Lung (tissue), 12 donors: ENCODE measurements around the gene PRPF40B. TPM values are rescaled to one million over a fixed set of nuclear protein-coding genes. Genes with fewer than 3 reads are reported as not detected.
A peak's percentile ranks its signal among the peaks of the same experiment; 100 is the strongest.
"Not testable (repeated sequence)": the region's sequence is repeated elsewhere in the genome, so short reads cannot be mapped to it uniquely, and the experiment has no call there.

Experiments used
- ATAC-seq: fragments of 200-7000 bp; cut with Tn5 transposase; one replicate; pipeline ENCODE4 v1.9.1; 2020; ENCODE audit warnings: moderate number of reproducible peaks; ENCODE audit not compliant: insufficient read depth, low FRiP score
- DNase-seq, 3 donors: peaks; one replicate each; pipeline ENCODE4 v3.0.0-alpha.2; 2013 to 2017
- H3K27ac ChIP-seq, 2 donors: one replicate each; pipeline ENCODE4 v1.5.1; 2013; ENCODE audit warnings: mild to moderate bottlenecking in 2 of 2, moderate library complexity in 2 of 2, control low read depth in 1 of 2, inconsistent platforms in 1 of 2, low read depth in 1 of 2, low read length in 1 of 2
- H3K27me3 ChIP-seq, 3 donors: one replicate each; pipeline ENCODE4 v1.5.1; 2013; ENCODE audit warnings: low read length in 2 of 3; ENCODE audit not compliant: control insufficient read depth in 3 of 3, insufficient read depth in 3 of 3
- H3K36me3 ChIP-seq, 4 donors: one replicate each; pipeline ENCODE4 v1.5.1; 2013; ENCODE audit warnings: low read length in 4 of 4, mild to moderate bottlenecking in 1 of 4, moderate library complexity in 1 of 4; ENCODE audit not compliant: control insufficient read depth in 4 of 4, insufficient read depth in 4 of 4
- H3K4me1 ChIP-seq, 5 donors: one replicate each; pipeline ENCODE4 v1.5.1; 2013; ENCODE audit warnings: low read length in 5 of 5, mild to moderate bottlenecking in 2 of 5, moderate library complexity in 1 of 5; ENCODE audit not compliant: control insufficient read depth in 5 of 5, insufficient read depth in 5 of 5
- H3K4me3 ChIP-seq: one replicate; pipeline ENCODE4 v1.5.1; 2013; ENCODE audit warnings: mild to moderate bottlenecking, control low read depth, moderate library complexity
- H3K9ac ChIP-seq, 2 donors: one replicate each; pipeline ENCODE4 v1.5.1; 2013; ENCODE audit warnings: low read length in 2 of 2, control low read depth in 1 of 2; ENCODE audit not compliant: insufficient read depth in 1 of 2
- H3K9me3 ChIP-seq, 4 donors: one replicate each; pipeline ENCODE4 v1.5.1; 2013; ENCODE audit warnings: low read length in 3 of 4, mild to moderate bottlenecking in 1 of 4, moderate library complexity in 1 of 4; ENCODE audit not compliant: control insufficient read depth in 4 of 4, insufficient read depth in 3 of 4
- WGBS, 2 donors: extraction: QIAGEN DNeasy Blood & Tissue Kit; methylation state at CpG; one replicate each; pipeline ENCODE4 v1.1.7; 2013; 5-methylcytosine and 5-hydroxymethylcytosine counted together
- polyA plus RNA-seq, 2 donors: library from polyadenylated mRNA; stranded (reverse); fragments of 200-250 nt; gene quantifications; one replicate each; pipeline ENCODE4 v1.2.1, GENCODE V29; 2013
- total RNA-seq, 2 donors: library from RNA; depleted of rRNA in 1 of 2; stranded (reverse); fragments of >200 nt in 1 of 2; gene quantifications; one replicate each; pipeline ENCODE4 v1.2.1, GENCODE V29; 2014 to 2021
- TF ChIP-seq, protein P1 (sequence below): IDR thresholded peaks from 2 replicates; pipeline ENCODE4 v1.5.1; 2012; ENCODE audit warnings: mild to moderate bottlenecking; ENCODE audit errors: control extremely low read depth, extremely low read depth
- donor health status: control.
- donor health status: control.
- donor health status: Bipolar disorder and iron deficiency.
- donor health status: healthy.
- donor health status: DM: yes; HTN: yes; CAD: no.

The PRPF40B gene
- total and polyA plus RNA-seq, 4 donors, result 10.0 to 20.0 (median 17.1) TPM

- WGBS, 2 donors, result 70 to 88% methylated on average over 2 of the region's 2 CpGs
- H3K9ac ChIP-seq, result no peak overlapping the region
- no peak overlapping the region for H3K4me3 ChIP-seq
- DNase-seq (no peak), ATAC-seq (peak; percentile 41)
- H3K9me3 ChIP-seq, result peaks cover 0 to 2% (median 0%) of the 10 kb centered on the region in 4 donors
- peaks cover 0 to 10% (median 0%) of the 10 kb centered on the region in 5 donors for H3K4me1 ChIP-seq
- peaks cover 0 to under 1% (median 0%) of the 10 kb centered on the region in 4 donors for H3K36me3 ChIP-seq
- TF ChIP-seq, protein P1, sequence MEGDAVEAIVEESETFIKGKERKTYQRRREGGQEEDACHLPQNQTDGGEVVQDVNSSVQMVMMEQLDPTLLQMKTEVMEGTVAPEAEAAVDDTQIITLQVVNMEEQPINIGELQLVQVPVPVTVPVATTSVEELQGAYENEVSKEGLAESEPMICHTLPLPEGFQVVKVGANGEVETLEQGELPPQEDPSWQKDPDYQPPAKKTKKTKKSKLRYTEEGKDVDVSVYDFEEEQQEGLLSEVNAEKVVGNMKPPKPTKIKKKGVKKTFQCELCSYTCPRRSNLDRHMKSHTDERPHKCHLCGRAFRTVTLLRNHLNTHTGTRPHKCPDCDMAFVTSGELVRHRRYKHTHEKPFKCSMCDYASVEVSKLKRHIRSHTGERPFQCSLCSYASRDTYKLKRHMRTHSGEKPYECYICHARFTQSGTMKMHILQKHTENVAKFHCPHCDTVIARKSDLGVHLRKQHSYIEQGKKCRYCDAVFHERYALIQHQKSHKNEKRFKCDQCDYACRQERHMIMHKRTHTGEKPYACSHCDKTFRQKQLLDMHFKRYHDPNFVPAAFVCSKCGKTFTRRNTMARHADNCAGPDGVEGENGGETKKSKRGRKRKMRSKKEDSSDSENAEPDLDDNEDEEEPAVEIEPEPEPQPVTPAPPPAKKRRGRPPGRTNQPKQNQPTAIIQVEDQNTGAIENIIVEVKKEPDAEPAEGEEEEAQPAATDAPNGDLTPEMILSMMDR, result no peak
- no peaks in the 10 kb centered on the region for H3K27me3 ChIP-seq
- H3K27ac ChIP-seq, result peak overlapping the region in 1 of 2 donors; percentile 45
Observed at GRCh38 chr12:49609059-49609874, 14.1 kb upstream of the PRPF40B start.

DNA sequence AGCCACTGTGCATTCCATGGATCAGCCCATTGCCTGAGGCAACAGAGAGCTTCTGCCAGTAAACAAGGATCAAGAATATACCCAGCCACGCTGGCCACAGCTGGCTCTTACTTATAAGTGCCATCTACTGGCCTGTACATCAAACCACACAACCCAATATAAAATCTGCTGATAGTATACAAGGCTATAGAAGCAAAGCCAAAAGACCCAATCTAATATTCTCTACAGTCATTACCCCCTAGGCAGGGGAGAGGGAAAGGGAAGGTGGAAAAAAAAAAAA, 13.5 kb upstream of the PRPF40B start:
- Histone ChIP-seq H3K9me3 (peaks cover 0 to 2% (median 0%) of the 10 kb centered on the region in 4 donors), H3K27ac (peak overlapping the region in 1 of 2 donors; percentile 45), H3K4me3 (no peak overlapping the region), H3K9ac (no peak overlapping the region), H3K27me3 (no peaks in the 10 kb centered on the region), H3K4me1 (peaks cover 0 to 5% (median 0%) of the 10 kb centered on the region in 5 donors), H3K36me3 (no peaks in the 10 kb centered on the region)
- TF ChIP-seq, protein P1, result no peak
- no peak for ATAC-seq
- WGBS, 2 donors, result 67 to 74% methylated on average over 1 of the region's 1 CpG
- no peak for DNase-seq

- not testable (repeated sequence) for H3K9me3 ChIP-seq, H3K36me3 ChIP-seq, DNase-seq, H3K27ac ChIP-seq, H3K4me3 ChIP-seq, H3K27me3 ChIP-seq, H3K9ac ChIP-seq, ATAC-seq, H3K4me1 ChIP-seq
- WGBS, 2 donors, result 98% methylated on average over 4 of the region's 4 CpGs
Observed at GRCh38 chr12:49610785-49611184, 12.6 kb upstream of the PRPF40B start.

DNA sequence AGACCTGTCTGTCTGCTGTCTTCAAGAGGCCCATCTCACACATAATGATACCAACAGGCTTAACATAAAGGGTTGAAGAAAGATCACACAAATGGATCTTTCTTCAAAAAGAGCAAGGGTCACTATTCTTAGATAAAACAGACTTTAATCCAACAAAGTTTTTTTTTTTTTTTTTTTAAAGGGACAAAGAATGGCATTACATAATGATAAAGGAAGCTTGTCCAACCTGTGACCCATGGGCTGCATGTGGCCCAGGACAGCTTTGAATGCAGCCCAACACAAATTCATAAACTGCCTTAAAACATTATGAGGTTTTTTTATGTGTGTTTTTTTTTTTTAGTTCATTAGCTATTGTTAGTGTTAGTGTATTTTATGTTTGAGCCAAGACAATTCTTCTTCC, 11.2 kb upstream of the PRPF40B start:
- no peaks in the 10 kb centered on the region for H3K36me3 ChIP-seq
- peaks cover 0 to 2% (median 0%) of the 10 kb centered on the region in 4 donors for H3K9me3 ChIP-seq
- no peaks in the 10 kb centered on the region for H3K27me3 ChIP-seq
- TF ChIP-seq, protein P1, result no peak
- ATAC-seq (no peak), DNase-seq (no peak)
- no peaks in the 10 kb centered on the region for H3K4me1 ChIP-seq
- H3K9ac ChIP-seq, result no peak overlapping the region
- no peak overlapping the region for H3K27ac ChIP-seq
- no peak overlapping the region for H3K4me3 ChIP-seq
